GM12892 (cell line): ENCODE data around the gene MX2.

ENCODE experiments used
- POLR2A ChIP-seq: IDR thresholded peaks from 2 replicates; pipeline ENCODE4 v1.6.1; 2011; ENCODE audit warnings: low read depth, low read length, control low read depth
- POLR2AphosphoS5 ChIP-seq: IDR thresholded peaks from 2 replicates; pipeline ENCODE4 v1.6.1; 2011; ENCODE audit warnings: low read depth, low read length, control low read depth
- TAF1 ChIP-seq: IDR thresholded peaks from 2 replicates; pipeline ENCODE4 v1.6.1; 2011; ENCODE audit warnings: low read depth, mild to moderate bottlenecking, control low read depth, low read length, borderline replicate concordance

DNA sequence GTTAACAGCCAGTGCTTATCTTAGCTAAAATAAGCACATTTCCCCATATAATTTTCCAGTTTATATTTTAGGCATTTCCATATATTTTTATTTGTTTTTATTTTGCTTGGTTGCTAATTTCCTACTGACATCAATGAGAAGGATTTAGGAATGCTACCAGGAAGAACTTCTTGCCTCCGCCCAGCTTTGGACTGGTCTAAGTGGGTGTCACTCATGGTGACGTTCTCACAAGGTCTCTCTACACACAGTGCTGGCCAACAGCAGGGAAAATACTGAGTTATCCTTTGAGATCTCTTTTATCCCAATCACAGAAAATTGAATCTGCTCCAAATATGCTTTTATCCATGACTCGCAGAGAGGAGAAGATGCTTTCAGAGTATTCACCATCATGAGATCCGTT, 77.4 kb downstream of the MX2 start:
- TF ChIP-seq POLR2A (no peak), TAF1 (no peak), POLR2AphosphoS5 (no peak)
